OCI-LY1 (cell line): ENCODE data around the gene MANF.

ENCODE experiments used
- CTCF ChIP-seq: fragments of 200-600 bp; sonication (generic), shearing (Covaris generic); IDR thresholded peaks from 2 replicates; pipeline ENCODE4 v1.5.1; 2017; ENCODE audit warnings: mild to moderate bottlenecking, antibody characterized with exemption, low read length, moderate library complexity, mixed read lengths
- EZH2 ChIP-seq: fragments of 200-600 bp; sonication (generic), shearing (Covaris generic); IDR thresholded peaks from 2 replicates; pipeline ENCODE4 v1.8.0; 2017; ENCODE audit warnings: borderline replicate concordance, mixed run types, mild to moderate bottlenecking, antibody characterized with exemption, low read length, moderate library complexity, mixed read lengths

DNA sequence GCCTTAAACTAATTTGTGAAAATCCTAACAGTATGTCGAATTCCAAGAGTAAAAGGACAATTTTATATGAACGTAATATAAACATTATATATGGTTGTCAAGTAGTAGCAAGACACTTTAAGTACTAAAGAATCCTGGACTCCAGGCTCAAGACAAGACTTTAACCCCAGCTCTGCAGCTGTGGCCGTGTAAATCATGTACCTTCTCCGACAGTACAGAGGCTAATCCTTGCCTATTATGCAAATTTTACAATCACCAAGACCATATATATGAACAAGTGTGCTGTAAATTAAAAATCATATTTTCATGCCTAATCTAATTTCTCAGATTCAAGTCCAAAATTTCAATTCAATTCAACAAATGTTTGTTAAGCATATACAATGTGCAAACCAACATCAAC is 41.8 kb downstream of the MANF start:
- TF ChIP-seq CTCF (no peak), EZH2 (no peak)
